Fibroblast of peridontal ligament (primary cell): ENCODE results near the gene RNASE8.

Experiments
- DNase-seq: peaks from one replicate; pipeline ENCODE4 v3.0.0-alpha.2; 2010; ENCODE audit errors: extremely low read depth

RNASE8 gene

DNA sequence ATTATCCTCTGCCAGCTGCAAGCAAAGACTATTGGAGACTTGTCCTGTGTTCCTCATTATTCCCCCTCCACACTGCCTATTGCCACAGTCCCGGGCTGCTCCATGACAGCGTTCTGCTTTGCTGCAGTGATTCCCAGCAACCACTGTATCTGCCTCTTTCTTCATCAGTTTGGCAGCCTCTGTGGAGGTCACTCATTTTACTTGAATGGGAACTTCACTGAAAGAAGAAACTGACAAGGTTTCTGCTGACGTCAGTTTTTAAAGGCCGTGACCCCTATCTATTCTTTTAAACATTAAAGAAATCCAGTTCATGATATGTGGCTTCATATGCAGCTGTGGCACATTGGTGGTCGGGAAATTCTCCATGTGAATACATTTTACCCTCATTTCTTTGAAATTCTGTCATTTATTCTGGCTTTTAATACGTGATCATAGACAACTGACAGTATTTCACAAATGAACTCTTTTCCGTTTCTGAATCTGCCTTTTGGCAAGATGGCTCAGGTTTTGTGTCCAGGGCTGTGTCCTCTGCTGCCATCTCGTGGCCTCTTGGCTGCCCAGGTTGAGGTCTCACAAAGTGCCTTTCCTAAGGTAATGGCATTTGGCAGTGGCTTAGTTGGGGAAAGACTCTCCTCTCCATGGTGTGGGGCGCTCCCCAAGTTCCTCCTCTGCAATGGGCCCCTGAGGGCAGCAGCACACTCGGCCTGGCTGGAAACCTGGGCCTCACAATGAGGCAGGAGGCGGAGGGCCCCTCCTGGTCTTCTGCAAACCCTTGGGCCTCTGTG, 49.1 kb downstream of the RNASE8 start:
- DNase-seq, result peak; percentile 80

DNA sequence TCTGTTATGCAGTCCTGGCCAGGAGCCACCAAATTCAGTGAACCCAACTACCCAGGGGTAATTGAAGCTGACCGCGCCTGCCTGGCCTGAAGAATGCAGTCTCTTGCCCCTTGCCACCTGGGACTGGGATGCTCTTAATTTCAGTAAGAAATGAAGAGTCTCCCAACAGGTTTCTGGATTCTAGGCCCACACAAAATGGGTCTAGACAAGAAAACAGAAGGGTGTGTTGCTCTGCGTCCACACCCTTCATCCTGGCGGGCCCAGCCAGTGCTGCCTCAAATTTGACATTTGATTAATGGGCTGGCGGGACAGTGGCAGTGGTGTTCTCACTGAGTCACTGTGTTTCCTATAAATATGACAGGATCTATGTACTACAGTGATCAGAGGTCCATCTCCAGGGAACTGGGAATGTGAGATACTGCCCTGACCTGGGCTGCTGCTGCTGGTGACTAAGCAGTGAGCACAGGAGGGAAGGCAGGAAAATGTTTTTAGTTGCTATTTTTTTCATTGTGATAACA, 49.7 kb downstream of the RNASE8 start:
- no peak for DNase-seq
